ENCODE data around the gene HOXA13.

HOXA13 gene

GRCh38 chr7:27170426-27171324 is 29.2 kb downstream of the HOXA13 start:
- DNase-seq (ENCODE audit: low read depth) = no peak

GRCh38 chr7:27169658-27170425 is 30.0 kb downstream of the HOXA13 start:
- no peak for DNase-seq (ENCODE audit: low read depth)

GRCh38 chr7:27168265-27168947 is 31.5 kb downstream of the HOXA13 start:
- DNase-seq (ENCODE audit: low read depth) = no peak

- DNase-seq (ENCODE audit: low read depth) = no peak
Measured at GRCh38 chr7:27167916-27168264, 32.0 kb downstream of the HOXA13 start.

- no peak for DNase-seq (ENCODE audit: low read depth)
Measured at GRCh38 chr7:27166531-27167505, 33.1 kb downstream of the HOXA13 start.

GRCh38 chr7:27165996-27166530 is 33.8 kb downstream of the HOXA13 start:
- DNase-seq (ENCODE audit: low read depth) = no peak

- DNase-seq (ENCODE audit: low read depth) = no peak
Measured at GRCh38 chr7:27165089-27165995, 34.5 kb downstream of the HOXA13 start, which contains the start of gene HOXA9. TSS of gene HOXA9 (minus strand) at chr7:27165537. CDS start at chr7:27165457, 80 bp downstream.

- no peak for DNase-seq (ENCODE audit: low read depth)
Measured at GRCh38 chr7:27164367-27165088, 35.4 kb downstream of the HOXA13 start.

- no peak for DNase-seq (ENCODE audit: low read depth)
Measured at GRCh38 chr7:27164045-27164366, 35.9 kb downstream of the HOXA13 start.

GRCh38 chr7:27163288-27164044 is 36.4 kb downstream of the HOXA13 start:
- no peak for DNase-seq (ENCODE audit: low read depth)

GRCh38 chr7:27162561-27163287 is 37.2 kb downstream of the HOXA13 start:
- no peak for DNase-seq (ENCODE audit: low read depth)

GRCh38 chr7:27161721-27162560 is 38.0 kb downstream of the HOXA13 start:
- DNase-seq (ENCODE audit: low read depth) = no peak

GRCh38 chr7:27161214-27161720 is 38.6 kb downstream of the HOXA13 start:
- DNase-seq (ENCODE audit: low read depth) = no peak

- peak; percentile 80 for DNase-seq (ENCODE audit: low read depth)
Measured at GRCh38 chr7:27160546-27161213, 39.2 kb downstream of the HOXA13 start.

GRCh38 chr7:27160145-27160545 is 39.7 kb downstream of the HOXA13 start:
- DNase-seq (ENCODE audit: low read depth) = no peak
